ENCODE results near the gene SAMD4B.

Gene SAMD4B

GRCh38 chr19:39310558-39311311 lies 31.5 kb upstream of the SAMD4B start:
- no peaks in the 10 kb centered on the region for H3K36me3 ChIP-seq (ENCODE audit: control insufficient read depth, insufficient read depth, low read length)
- H3K27me3 ChIP-seq (replicated peaks; ENCODE audit: control insufficient read depth, insufficient read depth, low read length), result no peaks in the 10 kb centered on the region
- no peak overlapping the region for H3K4me3 ChIP-seq (replicated peaks; ENCODE audit: low read depth, low read length)
- no peak for DNase-seq (ENCODE audit: extremely low read depth, insufficient read length)
- no peak for TF ChIP-seq CTCF (IDR thresholded peaks at IDR 0.05; ENCODE audit: insufficient read depth, low read length, poor library complexity, severe bottlenecking)

- no peaks in the 10 kb centered on the region for H3K27me3 ChIP-seq (replicated peaks; ENCODE audit: control insufficient read depth, insufficient read depth, low read length)
- H3K36me3 ChIP-seq (ENCODE audit: control insufficient read depth, insufficient read depth, low read length), result no peaks in the 10 kb centered on the region
- H3K4me3 ChIP-seq (replicated peaks; ENCODE audit: low read depth, low read length), result no peak overlapping the region
- DNase-seq (ENCODE audit: extremely low read depth, insufficient read length), result no peak
- no peak for TF ChIP-seq CTCF (IDR thresholded peaks at IDR 0.05; ENCODE audit: insufficient read depth, low read length, poor library complexity, severe bottlenecking)
Measured at GRCh38 chr19:39314016-39314728, 28.0 kb upstream of the SAMD4B start.

- H3K36me3 ChIP-seq (ENCODE audit: control insufficient read depth, insufficient read depth, low read length), result no peaks in the 10 kb centered on the region
- no peak for TF ChIP-seq CTCF (IDR thresholded peaks at IDR 0.05; ENCODE audit: insufficient read depth, low read length, poor library complexity, severe bottlenecking)
- no peaks in the 10 kb centered on the region for H3K27me3 ChIP-seq (replicated peaks; ENCODE audit: control insufficient read depth, insufficient read depth, low read length)
Measured at GRCh38 chr19:39315933-39316332, 26.3 kb upstream of the SAMD4B start.

GRCh38 chr19:39316627-39317321 lies 25.4 kb upstream of the SAMD4B start:
- no peak for TF ChIP-seq CTCF (IDR thresholded peaks at IDR 0.05; ENCODE audit: insufficient read depth, low read length, poor library complexity, severe bottlenecking)
- Histone ChIP-seq H3K27me3 (replicated peaks; ENCODE audit: control insufficient read depth, insufficient read depth, low read length) (no peaks in the 10 kb centered on the region), H3K4me3 (replicated peaks; ENCODE audit: low read depth, low read length) (no peak overlapping the region), H3K36me3 (ENCODE audit: control insufficient read depth, insufficient read depth, low read length) (no peaks in the 10 kb centered on the region)
- DNase-seq (ENCODE audit: extremely low read depth, insufficient read length), result no peak

More at GRCh38 chr19:39315933-39316332, 26.3 kb upstream of the SAMD4B start:
- no peak for DNase-seq (ENCODE audit: extremely low read depth, insufficient read length)
- H3K4me3 ChIP-seq (replicated peaks; ENCODE audit: low read depth, low read length), result no peak overlapping the region

- Histone ChIP-seq H3K4me3 (replicated peaks; ENCODE audit: low read depth, low read length) (no peak overlapping the region), H3K27me3 (replicated peaks; ENCODE audit: control insufficient read depth, insufficient read depth, low read length) (no peaks in the 10 kb centered on the region), H3K36me3 (ENCODE audit: control insufficient read depth, insufficient read depth, low read length) (no peaks in the 10 kb centered on the region)
- no peak for DNase-seq (ENCODE audit: extremely low read depth, insufficient read length)
- TF ChIP-seq CTCF (IDR thresholded peaks at IDR 0.05; ENCODE audit: insufficient read depth, low read length, poor library complexity, severe bottlenecking), result no peak
Measured at GRCh38 chr19:39317476-39317875, 24.7 kb upstream of the SAMD4B start.

All from GM06990 (cell line).